ENCODE measurements around the gene ATE1.

ATE1 gene

DNA sequence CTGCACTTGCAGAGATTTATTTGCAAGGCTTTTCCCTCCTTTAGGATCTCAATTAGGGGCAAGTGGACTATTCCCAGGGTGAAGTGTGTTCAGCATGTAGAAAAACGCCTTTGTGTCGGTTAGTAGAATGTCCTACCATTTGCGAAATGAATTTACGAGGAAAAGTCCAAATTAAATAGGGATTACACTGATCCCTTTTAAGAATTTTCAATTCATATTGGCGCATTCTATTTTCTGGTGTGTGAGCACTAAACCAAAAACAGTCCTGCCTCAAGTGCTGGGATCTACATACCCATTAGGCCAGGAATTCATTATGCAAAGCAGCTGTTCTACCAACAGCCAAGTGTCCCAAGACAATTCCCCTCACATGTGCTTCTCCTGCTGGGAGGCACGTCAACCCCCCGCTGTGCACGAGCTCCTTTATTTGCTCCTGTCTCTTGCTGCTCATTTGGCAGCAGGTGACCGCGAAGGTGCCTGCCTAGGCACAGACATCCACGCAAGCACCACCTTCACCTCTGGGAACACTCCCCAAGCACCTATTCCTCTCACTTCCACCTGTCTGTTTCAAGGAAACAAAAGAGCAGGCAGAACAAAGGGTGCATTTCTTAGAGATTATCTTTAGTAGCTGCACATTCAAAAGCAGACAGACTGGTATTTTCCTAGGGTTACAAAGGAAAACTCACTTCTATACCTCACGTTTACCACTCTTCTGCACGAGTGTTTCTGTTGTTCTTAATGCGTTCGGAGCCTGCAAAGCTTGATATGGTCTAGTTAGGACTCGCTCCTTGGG lies 195.0 kb downstream of the ATE1 start:
- peaks cover 2% of the 10 kb centered on the region for H3K4me1 Mint-ChIP-seq (ENCODE audit: low read depth)
- H3K4me3 Mint-ChIP-seq, result no peak overlapping the region
- no peaks in the 10 kb centered on the region for H3K36me3 Mint-ChIP-seq (ENCODE audit: low read depth)
- no peak overlapping the region for H3K27ac Mint-ChIP-seq
- no peaks in the 10 kb centered on the region for H3K9me3 Mint-ChIP-seq
- H3K27me3 Mint-ChIP-seq (ENCODE audit: low read depth), result peaks cover 27% of the 10 kb centered on the region
- DNase-seq (ENCODE audit: low spot score), result no peak

DNA sequence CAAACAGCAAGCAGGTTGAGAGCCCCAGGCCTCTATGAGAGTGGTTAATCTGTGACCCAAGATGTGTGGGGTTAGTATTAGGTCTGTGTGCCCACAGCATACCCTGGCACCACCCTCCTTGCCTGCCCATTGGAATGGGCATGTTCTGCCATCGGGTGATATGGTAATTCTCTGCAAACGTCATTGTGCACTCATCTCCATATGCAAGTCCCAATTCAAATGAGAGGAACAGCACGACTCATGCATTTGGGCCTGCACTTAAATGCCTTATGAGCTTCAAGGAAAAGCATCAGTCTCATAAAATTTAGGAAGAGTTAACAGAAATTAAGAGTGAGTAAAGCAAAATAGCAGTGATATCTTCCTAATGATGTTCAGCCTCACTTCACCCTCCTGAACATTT lies 195.7 kb downstream of the ATE1 start:
- H3K4me3 Mint-ChIP-seq, result no peak overlapping the region
- peaks cover 21% of the 10 kb centered on the region for H3K27me3 Mint-ChIP-seq (ENCODE audit: low read depth)
- DNase-seq (ENCODE audit: low spot score), result no peak
- H3K36me3 Mint-ChIP-seq (ENCODE audit: low read depth), result no peaks in the 10 kb centered on the region
- no peaks in the 10 kb centered on the region for H3K9me3 Mint-ChIP-seq
- no peaks in the 10 kb centered on the region for H3K4me1 Mint-ChIP-seq (ENCODE audit: low read depth)
- no peak overlapping the region for H3K27ac Mint-ChIP-seq

DNA sequence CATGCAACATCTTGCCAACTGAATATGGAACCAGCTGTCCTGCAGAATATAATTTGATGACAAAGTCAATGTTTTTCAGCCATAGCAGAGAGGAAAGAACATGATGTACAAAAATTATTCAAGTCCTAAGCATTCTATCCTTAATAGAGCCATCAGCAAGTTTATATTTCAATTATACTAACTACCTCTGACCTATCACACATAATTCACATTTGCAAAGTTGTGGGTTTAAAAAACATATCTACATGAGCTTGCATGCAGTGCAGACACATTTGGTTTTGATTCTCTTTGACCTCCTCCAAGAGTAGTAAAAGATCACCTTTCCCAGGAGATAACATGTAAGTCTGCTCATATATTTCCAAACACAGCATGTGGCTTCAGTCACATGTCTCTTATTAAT lies 203.5 kb downstream of the ATE1 start:
- Mint-ChIP-seq H3K9me3 (no peaks in the 10 kb centered on the region), H3K36me3 (ENCODE audit: low read depth) (no peaks in the 10 kb centered on the region), H3K4me3 (no peak overlapping the region), H3K4me1 (ENCODE audit: low read depth) (no peaks in the 10 kb centered on the region), H3K27ac (no peak overlapping the region), H3K27me3 (ENCODE audit: low read depth) (peaks cover 3% of the 10 kb centered on the region)
- DNase-seq (ENCODE audit: low spot score), result no peak

DNA sequence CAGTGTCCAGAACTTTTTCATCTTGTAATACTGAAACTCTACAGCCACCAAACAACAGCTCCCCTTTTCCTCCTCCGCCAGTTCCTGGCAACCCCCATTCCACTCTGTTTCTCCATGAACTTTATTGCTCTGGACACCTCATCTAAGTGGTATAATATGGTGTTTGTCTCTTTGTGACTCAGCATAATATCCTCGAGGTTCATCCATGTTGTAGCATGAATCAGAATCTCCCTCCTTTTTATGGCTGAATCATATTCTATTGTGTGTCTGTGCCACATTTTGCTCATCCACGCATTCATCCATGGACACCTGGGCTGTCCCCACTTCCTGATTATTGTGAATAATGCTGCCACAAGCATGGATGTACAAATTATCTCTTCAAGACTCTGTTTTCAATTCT lies 205.2 kb downstream of the ATE1 start:
- H3K36me3 Mint-ChIP-seq (ENCODE audit: low read depth), result no peaks in the 10 kb centered on the region
- H3K27me3 Mint-ChIP-seq (ENCODE audit: low read depth), result peaks cover 3% of the 10 kb centered on the region
- no peaks in the 10 kb centered on the region for H3K4me1 Mint-ChIP-seq (ENCODE audit: low read depth)

DNA sequence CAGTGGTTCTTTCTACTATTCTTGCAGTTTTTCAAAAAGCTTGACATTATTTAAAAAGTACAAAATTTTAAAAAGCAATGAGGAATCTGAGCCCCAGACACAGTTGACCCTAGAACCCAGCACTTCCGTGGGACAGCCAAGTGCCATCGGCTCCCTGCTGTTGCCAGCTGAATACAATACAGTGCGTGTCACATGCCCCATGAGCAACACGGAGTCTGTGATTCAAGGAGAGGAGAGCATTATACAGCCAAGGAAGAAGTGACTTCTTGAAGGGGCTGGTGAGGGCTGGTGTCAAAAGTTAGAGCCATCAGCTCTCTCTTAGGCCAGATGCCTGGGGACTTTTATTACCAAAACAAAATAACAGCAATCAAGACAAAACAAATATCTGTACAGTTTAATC lies 206.6 kb downstream of the ATE1 start:
- no peak overlapping the region for H3K4me3 Mint-ChIP-seq
- peaks cover 3% of the 10 kb centered on the region for H3K27me3 Mint-ChIP-seq (ENCODE audit: low read depth)
- no peaks in the 10 kb centered on the region for H3K9me3 Mint-ChIP-seq
- DNase-seq (ENCODE audit: low spot score), result no peak
- H3K36me3 Mint-ChIP-seq (ENCODE audit: low read depth), result no peaks in the 10 kb centered on the region
- no peak overlapping the region for H3K27ac Mint-ChIP-seq
- no peaks in the 10 kb centered on the region for H3K4me1 Mint-ChIP-seq (ENCODE audit: low read depth)

More for the DNA sequence above, 205.2 kb downstream of the ATE1 start:
- no peaks in the 10 kb centered on the region for H3K9me3 Mint-ChIP-seq
- H3K4me3 Mint-ChIP-seq, result no peak overlapping the region
- no peak overlapping the region for H3K27ac Mint-ChIP-seq
- no peak for DNase-seq (ENCODE audit: low spot score)

DNA sequence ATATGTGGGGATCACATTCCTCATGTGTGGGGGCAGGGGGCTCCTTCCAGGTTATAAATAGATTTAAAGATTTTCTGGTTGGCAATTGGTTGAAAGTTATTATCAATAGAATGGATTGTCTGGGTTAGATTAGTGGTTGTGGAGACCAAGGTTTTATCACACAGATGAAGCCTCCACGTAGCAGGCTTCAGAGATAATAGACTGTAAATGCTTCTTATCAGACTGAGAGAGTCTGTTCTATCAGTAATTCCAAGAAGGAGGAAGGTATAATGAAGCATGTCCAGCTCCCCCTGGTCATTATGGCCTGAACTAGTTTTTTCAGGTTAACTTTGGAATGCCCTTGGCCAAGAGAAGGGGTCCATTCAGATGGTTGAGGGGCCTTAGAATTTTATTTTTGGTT lies 211.9 kb downstream of the ATE1 start:
- Mint-ChIP-seq H3K9me3 (no peaks in the 10 kb centered on the region), H3K4me3 (no peak overlapping the region), H3K27ac (no peak overlapping the region), H3K4me1 (ENCODE audit: low read depth) (no peaks in the 10 kb centered on the region), H3K36me3 (ENCODE audit: low read depth) (no peaks in the 10 kb centered on the region), H3K27me3 (ENCODE audit: low read depth) (no peaks in the 10 kb centered on the region)
- DNase-seq (ENCODE audit: low spot score), result no peak

DNA sequence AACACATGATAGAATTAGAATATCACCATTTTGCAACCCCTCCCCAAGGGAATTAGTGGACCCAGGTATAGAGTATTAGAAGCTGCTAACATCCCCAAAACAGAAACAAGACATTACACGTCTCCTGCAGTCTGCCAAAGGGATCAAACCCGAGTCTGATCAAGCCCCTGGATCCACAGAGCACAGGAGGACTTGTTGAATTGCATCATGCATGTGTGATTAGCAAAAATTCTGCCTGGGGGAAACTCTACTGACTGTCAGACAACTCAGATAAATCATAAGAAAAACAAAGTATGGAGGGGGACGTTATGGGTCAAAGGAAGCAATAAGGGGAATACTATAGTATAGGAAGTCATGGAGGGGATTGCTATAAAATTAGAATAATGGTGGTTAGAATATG lies 212.8 kb downstream of the ATE1 start:
- H3K4me3 Mint-ChIP-seq, result no peak overlapping the region
- peaks cover 2% of the 10 kb centered on the region for H3K27me3 Mint-ChIP-seq (ENCODE audit: low read depth)
- no peak for DNase-seq (ENCODE audit: low spot score)
- no peaks in the 10 kb centered on the region for H3K36me3 Mint-ChIP-seq (ENCODE audit: low read depth)
- H3K27ac Mint-ChIP-seq, result no peak overlapping the region
- no peaks in the 10 kb centered on the region for H3K9me3 Mint-ChIP-seq
- no peaks in the 10 kb centered on the region for H3K4me1 Mint-ChIP-seq (ENCODE audit: low read depth)

DNA sequence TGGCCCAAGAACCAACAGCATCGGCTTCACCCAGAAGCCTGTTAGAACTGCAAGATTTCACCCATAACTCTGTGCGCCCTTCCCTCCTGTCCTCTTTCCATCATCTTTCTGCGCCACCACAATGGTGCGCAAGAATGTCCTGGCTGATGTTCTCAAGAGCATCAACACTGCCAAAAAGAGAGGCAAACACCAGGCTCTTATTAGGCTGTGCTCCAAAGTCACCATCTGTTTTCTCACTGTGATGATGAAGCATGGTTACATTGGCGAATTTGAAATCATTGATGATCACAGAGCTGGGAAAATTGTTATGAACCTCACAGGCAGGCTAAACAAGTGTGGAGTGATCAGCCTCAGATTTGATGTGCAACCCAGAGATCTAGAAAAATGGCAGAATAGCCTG lies 214.3 kb downstream of the ATE1 start:
- peaks cover 10% of the 10 kb centered on the region for H3K27me3 Mint-ChIP-seq (ENCODE audit: low read depth)
- no peaks in the 10 kb centered on the region for H3K36me3 Mint-ChIP-seq (ENCODE audit: low read depth)
- no peak overlapping the region for H3K27ac Mint-ChIP-seq
- H3K4me1 Mint-ChIP-seq (ENCODE audit: low read depth), result no peaks in the 10 kb centered on the region
- DNase-seq (ENCODE audit: low spot score), result no peak
- H3K4me3 Mint-ChIP-seq, result no peak overlapping the region
- no peaks in the 10 kb centered on the region for H3K9me3 Mint-ChIP-seq

DNA sequence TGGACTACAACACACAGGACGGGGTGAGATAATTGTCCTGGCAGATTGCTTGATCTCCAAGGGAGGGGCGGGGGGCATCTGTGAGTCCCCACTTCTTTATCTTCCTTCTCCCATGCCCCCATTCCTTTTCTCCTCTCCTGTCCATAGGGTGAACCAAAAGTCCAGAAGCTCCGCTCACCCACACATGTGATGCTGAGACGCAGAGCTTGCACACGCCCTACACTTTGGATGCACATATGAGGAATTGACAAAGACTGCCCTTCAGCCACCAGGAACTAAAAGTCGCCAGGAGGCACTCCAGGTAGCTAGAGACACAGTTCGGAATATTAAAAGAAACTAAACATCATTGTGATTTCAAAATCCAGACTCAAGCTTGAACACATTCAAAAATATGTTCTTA lies 216.9 kb downstream of the ATE1 start:
- no peak for DNase-seq (ENCODE audit: low spot score)
- peaks cover 10% of the 10 kb centered on the region for H3K27me3 Mint-ChIP-seq (ENCODE audit: low read depth)
- H3K36me3 Mint-ChIP-seq (ENCODE audit: low read depth), result no peaks in the 10 kb centered on the region
- no peak overlapping the region for H3K27ac Mint-ChIP-seq
- no peaks in the 10 kb centered on the region for H3K4me1 Mint-ChIP-seq (ENCODE audit: low read depth)
- H3K4me3 Mint-ChIP-seq, result no peak overlapping the region
- no peaks in the 10 kb centered on the region for H3K9me3 Mint-ChIP-seq

DNA sequence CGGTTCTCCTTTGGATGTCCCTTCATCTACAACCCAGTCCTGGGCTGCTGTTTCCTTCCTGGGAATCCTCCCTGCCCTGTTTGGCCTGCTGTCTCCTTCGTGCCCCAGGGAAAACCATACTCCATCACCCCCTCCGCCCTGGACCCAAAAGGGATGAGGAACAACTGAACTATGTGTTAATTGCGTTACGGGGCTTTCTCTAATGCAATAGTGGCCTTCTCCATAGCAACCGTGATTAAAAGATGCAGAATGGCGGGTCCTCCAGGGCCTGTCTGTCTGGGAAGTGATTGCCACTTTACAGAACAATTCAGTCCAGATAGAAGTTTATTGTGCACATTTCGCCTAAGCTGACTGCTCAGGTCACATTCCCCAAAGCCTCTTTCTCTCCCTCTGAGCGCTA lies 217.6 kb downstream of the ATE1 start:
- DNase-seq (ENCODE audit: low spot score), result no peak

DNA sequence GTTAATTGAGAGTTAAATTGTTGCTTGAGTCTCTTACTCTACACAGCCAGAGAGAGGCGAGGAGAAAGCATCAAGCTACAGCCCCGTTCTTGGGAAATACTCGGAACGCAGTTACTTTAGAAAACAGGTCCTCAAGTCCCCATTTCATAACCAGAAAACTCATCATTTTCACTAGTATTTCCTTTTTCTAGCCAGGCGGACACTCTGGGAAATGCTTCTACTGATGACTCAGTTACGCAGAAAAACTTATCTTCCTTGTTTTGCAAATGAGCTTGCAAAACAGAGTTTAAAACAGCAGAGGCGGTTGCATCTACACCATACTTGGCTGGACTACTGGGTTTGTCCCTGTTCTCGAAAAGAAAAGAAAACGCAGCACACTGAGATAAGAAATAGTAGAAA lies 218.2 kb downstream of the ATE1 start:
- no peak for DNase-seq (ENCODE audit: low spot score)
- Mint-ChIP-seq H3K4me3 (no peak overlapping the region), H3K36me3 (ENCODE audit: low read depth) (no peaks in the 10 kb centered on the region)

More for the DNA sequence above, 217.6 kb downstream of the ATE1 start:
- Mint-ChIP-seq H3K9me3 (no peaks in the 10 kb centered on the region), H3K27me3 (ENCODE audit: low read depth) (peaks cover 10% of the 10 kb centered on the region), H3K36me3 (ENCODE audit: low read depth) (no peaks in the 10 kb centered on the region), H3K4me1 (ENCODE audit: low read depth) (no peaks in the 10 kb centered on the region), H3K27ac (no peak overlapping the region), H3K4me3 (no peak overlapping the region)

DNA sequence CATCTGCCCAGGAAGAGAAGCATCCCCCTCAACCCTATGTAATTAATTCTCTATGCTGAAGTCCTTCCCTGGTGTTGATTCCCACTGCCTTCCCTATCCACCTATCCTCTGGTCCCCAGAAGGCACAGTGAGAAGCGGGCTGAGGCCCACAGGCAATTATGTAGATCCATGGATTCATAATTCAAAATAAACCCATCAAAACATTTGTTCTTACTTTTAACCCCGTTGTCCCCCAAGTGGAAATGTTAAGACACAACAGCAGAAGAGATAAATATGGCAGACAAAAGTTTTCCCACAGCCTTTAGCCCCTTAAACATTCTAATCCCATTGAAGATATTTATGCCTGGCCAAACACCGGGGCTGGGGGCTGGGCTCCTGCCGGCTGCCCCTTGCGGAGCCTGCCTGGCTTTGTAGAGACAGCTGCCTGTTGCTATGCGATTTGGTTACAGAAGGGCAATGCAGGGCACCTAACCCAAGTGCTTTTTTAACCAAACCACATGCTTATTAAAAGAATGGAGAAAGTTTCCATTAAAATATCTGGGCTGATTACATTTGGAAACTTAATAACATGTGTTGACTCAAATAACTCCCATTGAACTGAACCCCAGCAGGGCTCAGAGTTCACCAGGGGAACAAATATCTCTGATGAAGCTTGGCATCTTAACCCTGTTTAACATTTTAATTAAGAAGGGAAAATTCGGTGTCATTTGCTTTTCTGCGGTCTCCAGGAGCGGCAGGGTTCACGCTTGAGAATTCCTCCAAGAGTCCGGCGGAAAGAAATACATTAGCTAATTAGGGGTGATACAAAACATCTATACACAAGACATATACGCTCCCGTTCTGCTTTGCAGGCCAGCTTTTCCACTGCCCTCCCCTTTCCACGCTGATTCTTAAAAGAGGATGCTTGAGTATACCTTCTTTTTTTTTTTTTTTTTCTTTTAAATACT lies 218.8 kb downstream of the ATE1 start:
- H3K9me3 Mint-ChIP-seq, result no peaks in the 10 kb centered on the region
- no peaks in the 10 kb centered on the region for H3K36me3 Mint-ChIP-seq (ENCODE audit: low read depth)
- no peak overlapping the region for H3K4me3 Mint-ChIP-seq
- H3K27ac Mint-ChIP-seq, result no peak overlapping the region
- H3K4me1 Mint-ChIP-seq (ENCODE audit: low read depth), result no peaks in the 10 kb centered on the region
- DNase-seq (ENCODE audit: low spot score), result no peak
- H3K27me3 Mint-ChIP-seq (ENCODE audit: low read depth), result peaks cover 10% of the 10 kb centered on the region

More for the DNA sequence above, 218.2 kb downstream of the ATE1 start:
- no peaks in the 10 kb centered on the region for H3K9me3 Mint-ChIP-seq
- H3K4me1 Mint-ChIP-seq (ENCODE audit: low read depth), result no peaks in the 10 kb centered on the region
- peaks cover 10% of the 10 kb centered on the region for H3K27me3 Mint-ChIP-seq (ENCODE audit: low read depth)
- H3K27ac Mint-ChIP-seq, result no peak overlapping the region

DNA sequence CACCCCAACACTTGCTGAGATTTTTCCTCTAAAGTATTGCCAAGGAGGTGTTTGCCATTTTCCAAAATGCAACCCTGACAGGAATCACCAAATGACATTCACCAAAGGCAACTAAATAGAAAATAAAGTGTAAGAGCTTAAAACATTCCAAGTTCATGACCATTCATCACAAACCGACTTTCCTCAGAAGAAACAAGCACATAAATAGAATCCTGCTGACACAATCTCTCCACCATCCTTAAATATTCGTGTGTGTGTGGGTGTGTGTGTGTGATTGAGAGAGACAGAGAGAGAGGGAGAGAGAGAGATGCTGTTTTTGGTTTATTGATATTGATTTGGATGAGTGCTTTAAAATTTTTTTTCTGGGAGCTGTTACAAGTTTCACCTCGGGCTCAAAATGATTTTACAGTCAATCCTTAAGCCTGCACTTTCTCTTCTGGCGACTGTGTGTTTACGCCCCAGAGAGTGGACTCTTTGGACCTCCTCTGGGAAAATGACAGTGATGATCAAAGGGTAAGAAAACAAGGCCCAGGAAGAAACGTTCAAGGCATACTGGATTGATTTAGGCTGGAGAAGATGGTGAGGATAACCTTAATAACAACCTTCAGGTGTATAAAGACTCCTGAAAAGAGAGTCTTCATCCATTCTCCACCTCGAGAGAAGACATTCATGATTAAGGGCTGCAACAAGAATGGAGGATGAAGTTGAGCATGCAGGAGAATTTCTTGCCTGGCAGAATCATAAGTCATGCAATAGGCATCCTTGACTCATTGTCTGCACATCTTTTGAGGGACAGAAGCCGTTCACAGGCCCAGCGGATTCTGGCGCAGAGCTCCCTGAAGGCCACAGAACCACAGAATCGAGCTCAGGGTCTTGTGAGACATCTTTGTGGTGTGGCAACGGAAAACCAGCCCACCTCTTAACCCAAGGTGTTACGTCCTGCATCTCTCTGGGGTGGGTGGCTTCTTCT lies 225.2 kb downstream of the ATE1 start:
- Mint-ChIP-seq H3K36me3 (ENCODE audit: low read depth) (no peaks in the 10 kb centered on the region), H3K27ac (no peak overlapping the region), H3K4me1 (ENCODE audit: low read depth) (no peaks in the 10 kb centered on the region), H3K9me3 (no peaks in the 10 kb centered on the region), H3K4me3 (no peak overlapping the region), H3K27me3 (ENCODE audit: low read depth) (no peaks in the 10 kb centered on the region)
- no peak for DNase-seq (ENCODE audit: low spot score)
